DMS53 treated with DMSO at 0.1 percent for 48 hours (cell line): ENCODE measurements around the gene COL11A2.
"Not testable (repeated sequence)": the region's sequence is repeated elsewhere in the genome, so short reads cannot be mapped to it uniquely, and the experiment has no call there.

Source experiments
- DNase-seq: peaks from one replicate; lab custom pipeline; 2025; ENCODE audit not compliant: unreplicated experiment; lab: John Stamatoyannopoulos, UW

Gene COL11A2

DNA sequence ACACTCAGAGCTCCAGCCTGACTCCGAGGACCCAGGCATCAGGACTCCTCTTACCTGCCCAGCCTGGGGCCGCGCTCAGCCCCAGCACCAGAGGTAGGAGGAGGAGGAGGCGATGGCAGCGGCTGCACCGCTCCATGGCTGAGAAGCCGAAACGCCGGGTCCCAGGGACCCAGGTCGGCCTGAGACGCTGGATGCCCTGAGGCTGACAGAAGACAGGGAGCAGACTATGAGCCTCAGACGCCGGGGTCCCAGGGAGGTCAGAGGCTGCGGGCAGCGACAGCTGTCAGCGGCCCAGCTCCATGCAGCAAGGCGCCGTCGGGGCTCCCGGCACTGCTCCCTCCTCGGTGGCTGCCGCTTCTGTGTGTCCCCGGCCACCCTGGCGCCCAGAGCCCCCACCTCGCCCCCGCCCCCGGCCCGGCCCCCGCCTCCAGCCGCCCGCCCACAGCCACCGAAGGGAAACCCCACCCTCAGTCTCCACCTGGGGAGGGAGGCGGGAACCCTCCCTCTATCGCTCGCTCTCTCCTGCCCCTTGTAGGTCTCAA, at the start of gene COL11A2:
TSS of gene COL11A2 (minus strand) at position 363 of the 542 bp plus-strand sequence. CDS start at position 136, 227 bp downstream.
- no peak for DNase-seq

DNA sequence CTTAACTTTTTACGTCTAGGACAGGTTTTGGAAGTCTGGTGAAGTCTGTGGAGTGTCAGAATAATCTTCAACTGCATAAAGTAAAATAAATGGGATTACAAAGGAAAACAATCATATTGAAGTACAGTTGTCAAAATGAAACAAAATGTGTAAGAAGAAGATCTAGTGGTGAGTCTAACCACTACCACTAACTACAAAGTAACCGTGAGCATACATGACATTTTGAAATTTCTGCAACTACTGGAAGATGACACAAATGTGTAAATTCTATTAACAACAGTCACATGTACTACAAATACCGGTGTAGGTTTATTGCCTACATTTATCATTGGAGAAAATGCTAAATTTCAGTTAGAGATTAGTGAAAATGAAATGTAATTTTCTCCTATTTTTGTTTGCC, 49.7 kb upstream of the COL11A2 start:
- DNase-seq = no peak

DNA sequence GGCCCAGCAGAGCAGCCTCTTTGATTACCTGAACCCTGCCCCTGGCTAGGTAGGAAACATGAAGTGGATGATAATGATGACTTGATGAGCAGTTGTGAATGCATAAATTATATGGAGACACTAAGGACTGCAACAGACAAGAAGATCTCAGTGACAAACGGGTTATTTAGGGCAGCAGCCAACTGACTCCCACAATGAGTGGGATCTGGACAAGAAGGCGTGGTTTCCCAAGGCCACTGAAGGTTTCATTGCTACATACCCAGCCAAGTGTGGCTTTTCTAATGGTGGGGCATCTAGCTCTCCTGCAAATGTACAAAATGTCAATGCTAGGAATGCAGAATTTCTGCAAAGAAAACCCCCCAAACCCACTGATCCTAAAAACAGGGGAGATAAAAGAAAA, 45.5 kb upstream of the COL11A2 start:
- DNase-seq = no peak

DNA sequence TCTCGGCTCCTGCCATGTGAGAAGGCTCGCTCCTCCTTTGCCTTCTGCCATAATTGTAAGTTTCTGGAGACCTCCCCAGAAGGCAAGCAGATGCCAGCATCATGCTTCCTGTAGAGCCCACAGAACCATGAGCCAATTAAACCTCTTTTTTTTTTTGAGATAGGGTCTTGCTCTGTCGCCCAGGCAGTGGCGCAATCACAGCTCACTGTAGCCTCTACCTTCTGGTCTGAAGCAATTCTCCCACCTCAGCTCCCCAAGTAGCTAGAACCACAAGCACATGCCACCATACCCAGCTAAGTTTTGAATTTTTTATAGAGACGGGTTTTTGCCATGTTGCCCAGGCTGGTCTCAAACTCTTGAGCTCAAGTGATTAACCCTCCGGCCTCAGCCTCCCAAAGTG, 44.6 kb upstream of the COL11A2 start:
- no peak for DNase-seq

DNA sequence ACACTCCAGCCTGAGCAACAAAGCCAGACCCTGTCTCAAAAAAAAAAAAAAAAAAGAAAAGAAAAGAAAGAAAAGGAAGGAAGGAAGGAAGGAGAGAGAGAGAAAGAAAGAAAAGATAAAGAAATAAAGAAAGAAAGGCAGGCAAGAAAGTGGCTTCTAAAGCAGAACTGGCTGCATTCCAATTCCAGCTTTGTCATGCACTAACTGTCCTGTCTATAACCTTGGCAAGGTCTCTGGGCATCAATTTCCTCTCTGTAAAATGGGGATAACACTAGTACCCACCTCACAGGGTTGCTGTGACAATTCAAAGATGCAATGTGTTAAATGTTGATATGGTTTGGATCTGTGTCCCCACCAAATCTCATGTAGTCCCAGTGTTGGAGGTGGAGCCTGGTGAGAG, 44.1 kb upstream of the COL11A2 start:
- DNase-seq = no peak

DNA sequence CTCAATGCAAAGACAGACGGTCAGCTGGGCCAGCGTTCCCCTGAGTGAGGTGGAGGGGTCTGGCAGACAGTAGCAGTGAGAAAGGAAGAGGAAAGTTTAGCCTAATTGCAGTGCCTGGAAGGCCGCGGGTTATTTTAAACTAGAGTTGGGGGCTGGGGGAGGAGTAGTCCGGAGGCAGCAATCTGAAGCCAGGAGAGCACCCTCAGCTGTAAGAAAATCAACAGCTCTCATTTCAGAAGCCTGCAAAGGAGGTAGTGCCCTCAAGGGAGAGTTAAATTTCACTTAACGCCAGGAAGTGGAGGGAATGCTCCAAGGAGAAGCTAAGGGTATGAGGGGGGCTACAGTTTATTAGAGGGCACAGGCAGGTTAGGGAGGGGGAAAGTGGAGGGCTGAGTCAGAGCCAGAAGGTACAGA, 43.0 kb upstream of the COL11A2 start:
- no peak for DNase-seq

DNA sequence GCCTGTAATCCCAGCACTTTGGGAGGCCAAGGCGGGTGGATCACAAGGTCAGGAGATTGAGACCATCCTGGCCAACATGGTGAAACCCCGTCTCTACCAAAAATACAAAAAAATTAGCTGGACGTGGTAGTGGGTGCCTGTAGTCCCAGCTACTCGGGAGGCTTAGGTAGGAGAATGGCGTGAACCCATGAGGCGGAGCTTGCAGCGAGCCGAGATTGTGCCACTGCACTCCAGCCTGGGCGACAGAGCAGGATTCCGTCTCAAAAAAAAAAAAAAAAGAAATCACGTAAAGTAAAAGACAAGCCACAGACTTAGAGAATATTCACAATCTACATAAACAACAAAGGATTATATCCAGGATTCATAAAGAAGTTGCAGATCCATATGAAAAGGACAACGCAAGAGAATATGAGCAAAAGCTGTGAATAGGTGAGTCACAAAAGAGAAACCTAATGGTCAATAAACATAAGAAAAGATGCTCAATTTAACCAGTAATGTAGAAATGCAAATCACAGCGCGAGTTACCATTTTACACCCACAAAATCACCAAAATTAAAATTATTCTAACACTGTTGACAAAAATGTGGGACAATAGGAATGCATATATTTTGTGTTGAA, 34.3 kb upstream of the COL11A2 start:
- not testable (repeated sequence) for DNase-seq

DNA sequence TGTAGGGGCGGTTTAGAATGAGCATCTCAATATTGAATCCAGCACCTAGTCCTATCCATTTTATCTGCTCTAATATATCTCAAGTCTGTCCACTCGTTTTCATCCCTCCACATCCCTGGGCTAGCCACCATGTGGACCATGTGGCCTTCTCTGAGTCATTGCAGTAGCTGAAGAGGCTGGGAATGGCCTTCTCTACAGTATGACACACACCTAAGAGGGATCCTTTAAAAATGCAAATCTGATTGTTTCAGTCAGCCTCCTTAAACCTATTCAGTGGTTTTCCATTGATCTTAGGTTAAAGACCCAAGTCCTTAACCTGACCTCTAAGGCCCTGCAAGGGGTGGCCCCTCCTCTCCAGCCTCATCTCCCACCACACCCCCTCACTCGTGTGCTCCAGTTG, 25.4 kb upstream of the COL11A2 start:
- DNase-seq = no peak

DNA sequence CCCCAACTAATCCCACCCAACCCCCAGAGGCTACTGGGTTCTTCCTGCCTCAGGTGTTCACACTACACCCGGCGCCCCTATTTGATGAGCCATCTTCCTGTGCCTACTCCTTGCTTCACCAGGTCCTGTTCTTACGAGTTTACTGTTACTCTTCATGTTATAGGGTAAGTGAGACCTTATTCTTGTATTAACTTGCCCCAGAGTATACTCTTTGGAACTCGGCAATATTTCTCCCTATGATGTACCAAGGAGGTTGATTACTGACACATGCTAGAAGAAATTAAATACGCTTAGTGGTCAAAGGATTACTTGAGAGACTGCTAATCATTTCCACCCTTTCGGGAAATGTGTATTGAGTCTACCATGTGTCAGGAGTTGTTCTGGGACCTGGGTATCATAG, 25.0 kb upstream of the COL11A2 start:
- no peak for DNase-seq

DNA sequence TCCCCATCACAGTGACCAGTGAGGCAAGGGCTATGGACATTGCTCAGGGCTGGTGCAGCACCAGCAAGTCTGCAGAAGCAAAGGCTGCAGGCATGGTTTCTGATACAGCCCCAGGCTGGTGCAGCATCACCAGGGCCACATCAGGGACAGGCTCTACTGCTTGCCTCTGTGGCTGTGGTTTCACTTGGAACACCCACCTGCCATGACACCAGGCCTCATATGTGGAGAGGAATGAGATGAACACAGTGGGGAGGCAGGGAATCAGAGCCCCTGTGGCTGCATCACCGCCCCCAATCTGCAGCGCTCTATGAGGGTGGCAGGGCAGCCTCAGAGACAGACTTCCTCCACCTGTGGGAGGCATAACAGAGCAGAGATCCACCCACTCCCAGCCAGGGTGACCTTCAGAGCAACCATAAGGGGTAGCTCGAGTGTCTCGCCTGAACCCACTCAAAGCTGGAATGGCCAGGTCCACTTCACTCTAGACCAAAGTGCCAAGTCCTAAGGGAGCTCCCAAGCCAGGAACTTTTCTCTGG, 23.9 kb upstream of the COL11A2 start:
- DNase-seq = no peak

DNA sequence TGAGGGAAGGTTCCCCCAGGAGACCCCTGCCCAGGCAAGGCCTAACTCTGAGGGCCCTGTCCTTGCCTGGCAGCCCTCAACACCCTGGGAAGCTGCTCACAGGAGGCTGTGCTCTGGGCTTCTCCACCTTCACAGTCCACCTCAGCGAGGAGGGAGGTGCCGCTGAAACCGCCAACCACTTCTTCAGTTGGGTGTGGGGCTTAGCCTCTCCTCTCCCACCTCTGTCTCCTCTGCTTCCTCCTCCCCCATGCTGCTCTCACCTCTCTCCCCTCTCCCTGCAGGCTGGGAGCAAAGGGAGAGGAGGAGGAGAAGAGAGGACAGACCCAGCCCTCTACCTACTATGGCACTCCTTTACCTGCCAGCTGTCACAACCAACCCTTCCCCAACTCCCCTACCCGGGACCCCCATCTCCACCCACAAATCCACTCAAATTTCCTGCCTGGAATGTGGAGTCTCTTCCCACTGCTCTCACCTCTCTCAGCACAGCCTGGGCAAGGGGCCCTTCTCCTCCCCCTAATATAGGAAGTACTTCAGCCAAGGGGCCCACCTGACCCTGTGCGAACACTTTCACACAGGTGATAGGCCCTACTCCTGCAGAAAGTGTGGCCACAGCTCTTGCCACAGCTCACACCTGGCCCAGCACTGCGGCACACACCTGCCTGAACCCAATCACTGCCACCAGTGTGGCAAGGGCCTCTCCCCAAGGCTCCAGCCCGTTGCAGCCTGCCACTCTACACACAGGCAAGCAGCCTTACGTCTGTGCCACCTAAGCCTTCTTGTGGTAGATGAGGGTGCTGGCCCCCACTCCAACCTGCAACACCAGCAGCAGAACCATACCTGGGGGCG, 23.2 kb upstream of the COL11A2 start:
- no peak for DNase-seq

DNA sequence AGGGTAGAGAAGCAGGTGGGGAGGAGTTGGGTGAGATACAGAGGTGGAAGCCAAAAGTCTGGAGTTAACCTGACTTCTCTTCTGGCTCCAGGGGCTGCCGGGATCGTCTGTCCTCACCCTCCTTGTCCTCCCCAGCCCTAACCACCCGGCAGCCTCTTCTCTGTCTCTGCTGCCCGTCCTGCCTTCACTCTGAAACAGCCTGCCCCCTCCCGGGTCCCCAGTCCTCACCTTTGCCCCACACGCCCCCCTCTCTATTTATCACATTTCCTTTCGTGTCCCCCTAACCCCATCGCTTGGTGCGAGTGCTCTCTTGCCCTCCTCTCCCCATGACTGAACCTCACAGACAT, 21.7 kb upstream of the COL11A2 start:
- no peak for DNase-seq

DNA sequence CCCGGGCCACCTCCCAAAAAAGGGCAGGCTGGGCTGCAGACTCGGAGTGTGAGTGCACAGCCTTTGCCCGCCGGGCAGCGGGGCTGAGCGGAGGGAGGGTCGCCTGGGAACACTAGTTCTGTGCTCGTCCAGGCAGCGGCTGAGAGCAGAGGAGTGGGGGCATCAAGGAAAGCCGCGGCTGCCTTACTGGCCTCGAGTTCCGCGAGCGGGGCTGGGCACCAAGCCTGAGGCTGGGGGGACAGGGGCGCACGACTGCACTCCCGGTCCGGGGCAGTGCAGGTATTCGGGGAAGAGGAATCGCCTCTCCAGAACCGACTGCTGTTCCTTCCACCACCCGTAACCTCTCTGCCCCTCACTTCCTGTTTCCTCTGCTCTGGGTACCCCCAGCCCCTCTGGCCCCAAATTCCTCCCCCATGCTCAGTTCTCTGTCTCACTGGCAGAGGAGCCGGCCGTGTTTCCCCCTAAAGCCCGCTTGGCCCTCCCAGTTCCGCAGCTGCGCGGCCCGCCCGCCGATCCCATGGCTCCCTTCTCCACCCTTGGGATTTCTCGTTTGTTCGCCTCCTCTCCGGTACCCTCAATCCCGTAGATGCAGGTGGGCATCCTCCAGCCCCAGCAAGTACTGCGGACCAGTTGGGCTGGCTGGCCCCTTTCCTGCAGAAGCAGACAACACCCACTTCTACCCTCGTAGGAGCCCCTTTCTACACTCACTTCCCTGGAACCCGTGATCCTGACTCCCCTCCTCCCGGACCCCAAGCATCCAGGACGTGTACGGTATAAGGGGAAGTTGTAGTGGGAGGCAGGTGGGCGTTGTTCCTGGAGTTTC, 21.1 kb upstream of the COL11A2 start:
- no peak for DNase-seq

DNA sequence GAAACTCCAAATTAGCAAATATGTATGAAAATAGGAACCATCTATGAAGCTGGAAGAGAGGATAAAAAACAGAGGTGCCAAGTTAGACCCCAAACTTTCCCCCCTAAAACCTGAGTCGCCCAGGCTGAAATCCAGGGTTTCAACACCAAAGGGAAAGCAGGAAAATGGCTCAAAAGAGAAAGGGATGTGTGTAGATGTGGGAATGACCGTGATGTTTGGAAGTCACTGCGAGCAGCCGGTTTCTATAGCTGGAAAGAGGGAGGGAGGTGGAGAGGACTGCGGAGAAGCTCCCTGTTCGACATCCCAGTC, 20.5 kb upstream of the COL11A2 start:
- DNase-seq = no peak

DNA sequence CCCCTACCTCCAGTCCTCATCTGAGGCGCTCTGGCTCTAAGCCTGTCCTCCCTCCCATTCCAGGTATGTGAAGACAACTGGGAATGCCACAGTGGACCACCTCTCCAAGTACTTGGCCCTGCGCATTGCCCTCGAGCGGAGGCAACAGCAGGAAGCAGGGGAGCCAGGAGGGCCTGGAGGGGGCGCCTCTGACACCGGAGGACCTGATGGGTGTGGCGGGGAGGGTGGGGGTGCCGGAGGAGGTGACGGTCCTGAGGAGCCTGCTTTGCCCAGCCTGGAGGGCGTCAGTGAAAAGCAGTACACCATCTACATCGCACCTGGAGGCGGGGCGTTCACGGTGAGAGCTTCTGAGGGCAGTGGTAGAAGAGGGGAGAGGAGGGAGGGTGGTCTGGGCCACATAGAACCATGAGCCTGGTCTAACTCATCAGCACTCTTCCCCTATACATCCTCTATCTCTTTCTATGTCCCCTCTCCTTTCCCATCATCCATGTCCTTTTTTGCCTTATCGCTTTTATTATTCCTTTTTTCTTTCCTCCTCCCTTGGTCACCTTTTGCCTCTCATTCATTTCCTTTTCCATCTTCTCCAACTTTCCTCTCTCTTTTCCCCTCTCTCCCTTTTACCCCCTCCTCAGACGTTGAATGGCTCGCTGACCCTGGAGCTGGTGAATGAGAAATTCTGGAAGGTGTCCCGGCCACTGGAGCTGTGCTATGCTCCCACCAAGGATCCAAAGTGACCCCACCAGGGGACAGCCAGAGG, 19.6 kb upstream of the COL11A2 start:
- no peak for DNase-seq

DNA sequence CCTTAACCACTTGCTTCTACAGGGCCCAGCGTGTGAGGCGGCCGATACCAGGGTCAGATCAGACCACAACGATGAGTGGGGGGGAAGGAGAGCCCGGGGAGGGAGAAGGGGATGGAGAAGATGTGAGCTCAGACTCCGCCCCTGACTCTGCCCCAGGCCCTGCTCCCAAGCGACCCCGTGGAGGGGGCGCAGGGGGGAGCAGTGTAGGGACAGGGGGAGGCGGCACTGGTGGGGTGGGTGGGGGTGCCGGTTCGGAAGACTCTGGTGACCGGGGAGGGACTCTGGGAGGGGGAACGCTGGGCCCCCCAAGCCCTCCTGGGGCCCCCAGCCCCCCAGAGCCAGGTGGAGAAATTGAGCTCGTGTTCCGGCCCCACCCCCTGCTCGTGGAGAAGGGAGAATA, 18.9 kb upstream of the COL11A2 start:
- DNase-seq = no peak

DNA sequence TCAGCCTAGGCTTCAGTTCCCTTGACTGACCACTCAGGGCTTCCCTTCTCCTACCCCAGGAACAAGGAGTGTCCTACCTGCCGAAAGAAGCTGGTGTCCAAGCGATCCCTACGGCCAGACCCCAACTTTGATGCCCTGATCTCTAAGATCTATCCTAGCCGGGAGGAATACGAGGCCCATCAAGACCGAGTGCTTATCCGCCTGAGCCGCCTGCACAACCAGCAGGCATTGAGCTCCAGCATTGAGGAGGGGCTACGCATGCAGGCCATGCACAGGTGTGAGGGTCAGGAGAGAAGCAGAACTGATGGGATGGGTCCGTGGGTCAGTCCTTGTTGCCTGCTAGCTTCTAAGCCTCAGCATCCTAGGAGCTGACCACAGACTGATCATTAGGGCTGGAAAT, 17.6 kb upstream of the COL11A2 start:
- DNase-seq = no peak

DNA sequence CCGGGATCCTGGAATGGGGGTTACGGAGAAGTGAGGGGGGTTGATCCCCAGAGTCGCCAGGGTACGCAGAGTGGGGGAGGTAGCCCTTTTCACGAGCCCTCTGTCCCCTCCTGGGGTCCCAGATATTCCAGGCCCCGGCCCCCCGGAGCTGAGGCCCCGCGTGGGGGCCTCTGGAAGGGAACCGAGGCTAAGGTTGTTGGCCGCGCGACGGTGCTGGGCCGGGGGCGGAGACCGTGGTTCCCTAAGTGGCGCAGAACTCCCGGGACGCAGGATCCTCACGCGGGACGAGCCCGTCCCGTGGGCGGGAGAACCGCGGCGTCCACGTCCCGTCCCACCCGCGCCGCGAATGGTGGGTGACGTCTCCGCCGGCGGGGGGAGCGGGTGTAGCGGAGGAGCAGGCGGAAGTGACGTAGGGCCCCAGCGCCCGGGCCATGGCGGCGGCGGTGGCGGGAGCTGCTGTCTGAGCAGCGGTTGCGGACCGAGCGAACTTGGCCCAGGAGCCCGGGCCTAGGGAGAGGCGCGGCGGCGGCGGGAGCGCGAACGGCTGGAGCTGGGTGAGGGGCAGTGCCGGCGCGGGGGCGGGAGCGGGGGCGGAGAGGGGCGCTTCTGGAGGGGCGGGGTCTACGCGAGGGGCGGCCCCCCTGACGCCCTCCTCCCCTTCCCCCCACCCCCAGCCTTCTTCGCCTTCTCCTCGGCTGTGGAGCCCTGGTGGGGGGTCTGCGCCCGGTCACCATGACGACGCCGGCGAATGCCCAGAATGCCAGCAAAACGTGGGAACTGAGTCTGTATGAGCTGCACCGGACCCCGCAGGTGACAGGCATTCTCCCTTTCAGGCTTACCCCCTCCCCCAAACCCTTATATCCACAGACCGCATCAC, 16.1 kb upstream of the COL11A2 start, which contains the start of gene RING1:
TSS of gene RING1 (plus strand) at position 410 of the 877 bp plus-strand sequence. CDS start at position 733, 323 bp downstream.
- DNase-seq = peak; percentile 35

DNA sequence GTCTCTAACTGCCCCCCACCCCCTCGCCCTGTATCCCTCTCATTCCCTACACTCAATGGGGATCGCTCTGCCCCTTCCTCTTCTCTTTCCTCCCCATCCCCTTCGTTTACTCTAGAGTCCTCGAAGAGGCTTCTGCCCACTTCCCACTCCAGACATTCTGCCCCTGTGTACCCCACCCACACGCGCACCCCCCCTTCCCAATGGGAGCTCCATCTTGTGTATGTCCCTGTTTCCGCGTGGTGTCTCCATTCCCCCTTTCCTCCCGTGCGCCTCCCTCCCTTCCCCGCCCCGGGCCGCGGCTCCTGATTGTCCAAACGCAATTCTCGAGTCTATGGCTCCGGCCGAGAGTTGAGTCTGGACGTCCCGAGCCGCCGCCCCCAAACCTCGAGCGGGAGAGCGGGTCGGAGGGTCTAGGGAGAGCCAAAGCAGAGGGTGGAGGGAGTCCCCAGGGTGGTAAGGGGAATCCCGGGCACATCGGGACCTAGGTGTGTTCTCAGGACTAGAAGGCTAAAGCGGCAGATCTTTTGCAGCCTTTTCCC, 15.4 kb upstream of the COL11A2 start:
- DNase-seq = peak; percentile 23
